ENCODE results near the gene IGSF22.

Gene IGSF22

DNA sequence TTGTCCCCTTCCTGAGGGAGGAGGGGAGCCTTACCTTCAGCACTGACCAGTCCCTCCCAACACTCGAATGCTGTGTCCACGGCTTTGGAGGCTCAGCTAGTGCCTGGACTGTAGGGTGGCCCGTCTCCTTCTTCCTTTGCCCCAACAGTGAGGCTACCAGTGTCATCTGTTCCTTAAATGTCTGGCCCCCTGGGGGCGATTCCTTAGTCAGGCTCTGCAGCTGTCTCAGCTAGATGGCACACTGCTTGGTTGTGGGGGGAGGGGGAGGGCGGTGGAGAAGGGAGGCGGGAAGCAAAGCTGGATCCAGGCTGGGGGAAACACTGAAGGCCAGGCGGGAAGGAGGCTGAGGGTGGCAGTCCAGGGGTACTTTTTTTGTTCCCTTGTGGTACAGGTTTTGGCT is at the start of gene IGSF22:
Gene IGSF22, minus strand, starts transcription at position 149 of the 400 bp plus-strand sequence. CDS start 1,952 bp downstream, outside the sequence.
- ATAC-seq, result no peak

DNA sequence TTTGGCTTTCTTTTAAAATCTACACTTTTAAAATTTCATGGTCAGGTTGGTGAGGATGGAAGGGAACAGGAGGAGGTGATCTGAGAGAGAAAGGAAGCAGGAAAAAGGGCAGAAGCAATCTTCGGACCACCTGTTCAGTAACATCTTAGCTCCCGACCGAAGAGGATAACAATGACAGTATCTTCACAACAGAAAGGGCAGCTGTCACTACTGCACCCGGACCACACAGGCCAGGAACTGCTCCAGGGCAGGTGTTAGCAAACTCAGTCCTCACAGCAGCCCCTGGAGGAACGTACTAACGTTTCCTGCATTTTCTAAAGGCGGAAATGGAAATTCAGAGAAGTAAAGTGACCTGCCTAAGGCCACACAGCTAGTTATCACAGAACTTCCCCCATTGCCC is 48.8 kb upstream of the IGSF22 start:
- ATAC-seq, result no peak

DNA sequence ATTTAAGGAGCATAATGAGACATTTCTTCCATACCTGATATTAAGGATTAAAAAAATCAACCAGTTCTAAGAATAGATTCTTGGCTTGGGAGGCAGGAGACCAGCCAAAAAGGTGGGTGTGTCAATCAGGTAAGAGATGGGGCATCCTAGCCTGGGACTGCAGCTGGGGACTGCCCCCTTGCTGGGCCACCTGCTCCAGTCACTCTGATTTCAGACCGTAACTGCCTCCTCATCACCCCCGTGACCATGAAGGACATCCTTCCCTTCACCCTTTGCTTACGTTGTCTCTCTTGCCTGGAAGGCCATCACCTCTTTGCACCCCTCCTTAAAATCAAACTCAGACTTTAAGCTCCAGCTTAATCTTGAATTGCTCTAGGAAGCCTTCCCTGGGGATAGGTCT is 47.7 kb upstream of the IGSF22 start:
- no peak for ATAC-seq

DNA sequence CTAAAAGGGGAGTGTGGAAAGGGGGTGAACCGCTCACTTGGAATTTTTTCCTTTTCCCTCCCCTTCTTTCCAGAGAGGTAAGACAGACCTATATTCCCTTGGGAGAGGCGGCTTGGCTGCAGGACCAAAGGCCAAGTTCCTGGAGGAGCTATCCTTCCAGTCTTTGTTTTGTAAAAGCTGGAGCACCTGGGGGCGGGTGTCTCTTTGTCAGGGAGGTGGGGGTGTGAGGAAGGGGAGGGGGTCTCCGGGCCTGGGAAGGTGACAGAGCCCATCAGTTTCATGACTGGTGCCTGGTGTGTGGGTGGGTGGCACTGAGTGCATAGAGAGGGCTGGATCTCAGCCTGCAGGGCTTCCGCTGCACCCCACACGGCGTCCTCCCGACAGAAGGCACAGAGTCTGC is 47.1 kb upstream of the IGSF22 start:
- ATAC-seq, result no peak

- no peak for ATAC-seq
These were observed 46.2 kb upstream of the IGSF22 start for GRCh38 chr11:18772211-18772610.

DNA sequence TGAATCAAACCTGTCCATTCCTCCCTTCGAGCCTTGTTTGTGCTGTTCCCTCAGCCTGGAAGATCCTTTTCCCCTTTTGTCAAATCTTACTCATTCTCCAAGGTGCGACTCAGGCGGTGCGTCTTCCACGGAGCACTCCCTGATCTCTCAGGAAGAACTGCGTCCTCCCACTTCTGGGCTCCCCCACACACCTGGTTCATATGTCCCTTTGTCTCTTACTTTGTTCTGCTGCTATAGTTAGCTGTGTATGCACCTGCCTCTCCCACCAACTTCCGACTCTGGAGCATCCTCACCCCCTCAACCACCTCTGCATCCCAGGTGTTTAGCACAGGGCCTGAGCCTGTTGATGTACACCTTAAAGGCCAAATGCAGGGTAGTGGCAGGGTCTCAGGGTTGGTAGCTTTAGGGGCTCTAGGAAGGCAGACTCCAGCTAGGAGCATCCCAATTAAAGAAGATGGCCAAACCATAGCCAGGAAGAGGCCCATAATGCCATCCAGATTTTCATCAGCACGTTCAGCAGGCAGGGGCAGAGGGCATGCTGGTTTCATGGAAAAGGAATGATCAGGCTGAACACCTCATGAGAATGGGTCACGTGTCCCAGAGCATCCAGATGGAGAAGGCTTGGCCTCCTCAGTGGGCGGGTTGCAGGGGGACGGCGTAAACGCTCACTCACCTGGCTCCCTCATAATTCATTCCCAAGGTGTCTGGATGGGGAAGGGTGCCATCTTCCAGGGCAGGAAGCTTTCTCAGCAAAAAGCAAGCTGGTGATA is 45.5 kb upstream of the IGSF22 start:
- ATAC-seq, result no peak

DNA sequence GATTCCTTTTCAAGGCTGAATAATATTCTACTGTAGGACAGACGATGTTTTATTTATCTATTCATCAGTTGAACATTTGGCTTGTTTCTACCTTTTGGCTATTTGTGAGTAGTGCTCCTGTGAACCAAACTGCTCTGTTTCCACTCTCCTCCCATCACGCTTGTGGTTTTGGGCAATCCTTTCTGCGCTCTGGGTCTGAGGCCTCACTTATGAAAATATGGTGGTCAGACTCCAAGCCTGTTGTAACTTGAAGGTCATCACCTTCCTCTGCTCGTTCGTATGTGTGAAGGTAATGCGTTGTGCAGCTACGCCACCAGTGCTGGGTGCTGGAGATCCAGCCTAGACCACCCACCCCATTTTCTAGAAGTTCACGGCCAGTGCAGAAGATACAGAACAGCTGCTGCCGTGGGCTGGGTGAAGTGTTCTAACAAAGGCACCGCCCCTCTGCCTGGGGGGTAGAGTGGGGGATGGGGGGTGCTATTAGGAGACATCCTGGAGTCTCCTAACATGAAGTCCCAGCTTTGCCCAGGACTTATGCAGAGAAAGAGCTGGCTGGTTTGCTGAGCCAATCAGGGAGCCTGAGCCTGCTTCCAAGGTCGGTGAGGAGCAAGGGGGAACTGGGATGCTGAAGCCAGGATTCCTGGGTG is 44.6 kb upstream of the IGSF22 start:
- no peak for ATAC-seq

DNA sequence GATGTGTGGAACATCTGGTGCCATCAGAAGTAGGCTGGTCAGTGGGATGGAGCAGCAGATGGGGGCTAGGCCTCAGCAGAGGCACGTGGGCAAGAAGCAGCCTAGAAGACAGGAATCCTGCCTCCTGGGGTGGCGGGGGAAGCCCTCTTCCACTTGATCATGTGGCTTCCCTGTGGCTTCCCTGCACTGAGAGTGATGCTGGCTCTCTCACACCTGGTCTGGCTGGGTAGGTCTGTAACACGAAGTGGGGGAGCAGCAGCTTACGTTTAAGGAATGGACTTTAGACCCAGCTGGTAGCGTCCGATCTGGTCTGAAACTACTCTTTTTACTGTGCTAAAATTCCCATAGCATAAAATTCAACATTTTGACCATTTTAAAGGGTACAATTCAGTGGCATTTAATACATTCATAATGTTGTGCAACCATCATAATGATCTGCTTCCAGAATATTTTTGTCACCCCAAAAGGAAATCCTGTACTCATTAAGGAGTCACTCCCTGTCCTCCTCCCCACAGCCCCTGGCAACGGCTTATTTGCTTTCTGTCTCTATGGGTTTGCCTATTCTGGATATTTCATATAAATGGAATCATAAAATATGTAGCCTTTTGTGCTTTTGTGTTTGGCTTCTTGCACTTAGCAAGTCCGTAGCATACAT is 43.9 kb upstream of the IGSF22 start:
- ATAC-seq, result no peak

DNA sequence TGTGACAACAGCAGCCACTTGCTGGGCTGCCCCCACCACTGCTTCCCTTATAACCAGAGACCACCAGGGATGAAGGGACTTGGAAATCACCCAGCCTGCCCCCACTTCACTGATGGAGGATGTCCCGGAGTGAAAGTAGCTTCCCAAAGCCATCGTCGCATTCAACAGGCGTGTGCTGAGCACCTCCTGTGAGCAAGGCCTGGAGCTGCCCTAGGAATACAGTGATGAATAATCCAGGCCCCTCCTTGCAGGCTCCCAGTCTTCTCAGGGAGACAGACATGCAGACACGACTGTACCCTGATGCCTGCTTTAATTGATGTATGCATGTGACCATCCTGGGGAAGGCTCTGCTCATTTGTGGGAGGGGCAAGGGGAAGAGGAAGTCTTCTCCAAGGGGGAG is 43.0 kb upstream of the IGSF22 start:
- ATAC-seq, result no peak

DNA sequence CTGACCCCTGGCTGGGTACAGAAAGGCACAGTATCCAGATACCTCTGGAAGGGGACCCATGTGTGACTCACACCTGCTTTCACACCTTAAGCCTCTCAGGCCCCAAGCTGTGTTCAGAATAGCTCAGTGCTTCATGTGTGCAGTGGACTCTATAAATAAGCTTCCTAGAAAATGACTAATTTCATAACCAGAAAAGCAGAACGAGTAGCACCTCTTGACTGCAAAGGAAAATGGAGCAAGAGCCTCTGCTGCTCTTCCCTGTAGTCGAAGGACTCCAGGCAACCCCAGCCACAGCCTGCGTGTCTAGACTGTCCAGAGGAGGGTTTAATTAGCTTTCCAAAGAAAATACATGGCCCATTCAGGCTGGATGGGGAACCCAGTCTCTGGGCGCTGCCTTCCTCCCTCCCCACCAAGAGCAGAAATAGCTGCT is 42.5 kb upstream of the IGSF22 start:
- peak; percentile 44 to 50 for ATAC-seq

GRCh38 chr11:18766015-18766414 is 40.0 kb upstream of the IGSF22 start:
- no peak for ATAC-seq

DNA sequence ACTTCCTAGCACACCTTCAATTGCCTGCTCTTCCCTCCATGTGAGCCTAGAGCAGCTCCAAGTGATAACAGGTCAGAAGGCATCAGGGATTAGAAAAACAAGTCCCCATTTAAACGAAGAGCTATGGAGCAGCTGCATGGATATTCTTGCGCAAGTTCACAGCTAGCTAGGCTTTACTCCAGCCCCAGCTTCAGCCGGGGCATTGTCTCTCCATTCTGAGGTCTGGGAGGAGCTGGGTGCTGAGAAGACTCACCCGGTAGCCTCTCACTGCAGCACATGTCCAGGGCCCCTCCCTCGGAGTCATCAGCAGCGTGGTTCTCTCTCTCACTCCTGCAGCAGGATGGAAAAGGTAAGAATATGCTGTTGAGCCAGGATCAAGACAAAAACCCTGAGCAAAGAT is 39.6 kb upstream of the IGSF22 start:
- ATAC-seq, result no peak

GRCh38 chr11:18761741-18762140 is 35.8 kb upstream of the IGSF22 start:
- ATAC-seq, result no peak

DNA sequence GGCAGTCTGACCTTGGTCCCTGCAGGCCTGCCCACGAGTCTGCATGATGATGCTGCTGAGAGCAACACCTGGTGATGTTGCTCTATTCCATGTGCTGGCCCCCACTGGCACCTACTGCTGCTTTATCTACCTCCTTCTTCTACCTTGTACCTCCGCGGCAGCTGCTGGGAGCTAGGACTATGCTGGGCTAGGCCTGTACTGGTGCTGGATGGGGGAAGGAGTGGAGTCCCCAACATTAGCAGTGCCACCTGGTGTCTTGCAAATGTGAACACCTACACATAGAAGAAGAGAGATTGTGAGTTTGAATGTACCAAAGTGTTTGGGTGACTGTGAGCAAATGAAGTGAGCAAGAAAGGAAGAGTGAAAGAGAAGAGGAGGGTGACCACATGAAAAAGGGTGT is 35.2 kb upstream of the IGSF22 start:
- ATAC-seq, result no peak

DNA sequence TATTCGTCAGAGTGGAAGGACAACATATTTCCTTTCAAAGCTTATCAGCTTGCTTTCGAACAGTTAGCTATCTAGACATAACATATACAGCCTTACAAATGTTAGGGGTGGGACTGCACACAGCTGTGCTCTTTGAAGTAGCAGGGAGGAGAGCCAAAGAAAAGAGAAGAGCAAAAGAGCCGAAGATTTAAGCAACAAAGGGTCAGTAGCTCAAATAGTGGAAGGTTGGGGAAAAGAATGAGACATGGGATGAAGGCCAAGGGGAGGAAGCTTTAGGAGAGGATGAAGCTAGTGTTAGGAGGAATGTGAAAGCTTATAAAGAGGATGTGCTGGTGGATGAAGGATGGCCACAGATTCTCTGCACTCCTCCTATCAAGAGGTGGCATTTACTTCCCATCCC is 31.8 kb upstream of the IGSF22 start:
- no peak for ATAC-seq

GRCh38 chr11:18756889-18757288 is 30.9 kb upstream of the IGSF22 start:
- no peak for ATAC-seq

- ATAC-seq, result no peak
These were observed 28.3 kb upstream of the IGSF22 start for GRCh38 chr11:18754308-18754707.

DNA sequence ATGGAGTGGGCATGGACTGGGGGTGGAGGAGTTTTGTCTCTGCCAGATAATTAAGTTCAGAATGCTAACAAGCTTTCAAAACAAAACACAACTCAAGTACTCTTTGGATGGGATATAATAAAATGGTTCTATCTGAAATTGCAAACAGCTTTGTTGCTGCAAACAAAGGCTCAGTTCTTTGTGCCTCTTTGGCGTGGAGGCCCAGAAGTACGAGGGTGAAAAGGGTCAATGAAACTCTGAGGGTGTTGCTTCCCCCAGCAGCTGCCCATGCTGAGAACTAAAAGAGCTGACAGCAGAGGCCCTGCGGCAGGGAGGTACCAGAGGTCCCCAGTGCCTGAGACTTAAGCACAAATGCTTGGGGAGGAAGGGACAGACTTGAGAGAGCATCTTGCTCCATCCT is 26.5 kb upstream of the IGSF22 start:
- no peak for ATAC-seq

DNA sequence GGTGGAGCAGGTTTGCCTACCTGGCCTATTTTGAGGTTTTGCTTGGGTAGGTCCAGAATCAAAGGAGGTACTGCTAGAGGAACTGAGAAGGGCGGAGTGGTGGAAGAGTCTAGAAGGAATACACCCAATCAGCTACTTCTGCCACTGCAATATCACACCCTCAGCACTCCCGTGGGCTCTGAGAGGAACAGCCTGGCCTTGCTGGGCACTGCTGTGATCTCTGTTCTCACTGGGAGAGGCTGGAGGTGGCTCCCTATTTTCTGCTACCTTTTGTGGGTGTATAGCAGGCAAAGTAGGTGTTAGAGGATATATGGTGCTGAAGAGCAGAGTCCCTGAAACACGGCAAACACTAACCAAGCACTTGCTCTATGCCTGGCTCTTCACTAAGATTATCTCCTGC is 25.0 kb upstream of the IGSF22 start:
- ATAC-seq, result no peak

DNA sequence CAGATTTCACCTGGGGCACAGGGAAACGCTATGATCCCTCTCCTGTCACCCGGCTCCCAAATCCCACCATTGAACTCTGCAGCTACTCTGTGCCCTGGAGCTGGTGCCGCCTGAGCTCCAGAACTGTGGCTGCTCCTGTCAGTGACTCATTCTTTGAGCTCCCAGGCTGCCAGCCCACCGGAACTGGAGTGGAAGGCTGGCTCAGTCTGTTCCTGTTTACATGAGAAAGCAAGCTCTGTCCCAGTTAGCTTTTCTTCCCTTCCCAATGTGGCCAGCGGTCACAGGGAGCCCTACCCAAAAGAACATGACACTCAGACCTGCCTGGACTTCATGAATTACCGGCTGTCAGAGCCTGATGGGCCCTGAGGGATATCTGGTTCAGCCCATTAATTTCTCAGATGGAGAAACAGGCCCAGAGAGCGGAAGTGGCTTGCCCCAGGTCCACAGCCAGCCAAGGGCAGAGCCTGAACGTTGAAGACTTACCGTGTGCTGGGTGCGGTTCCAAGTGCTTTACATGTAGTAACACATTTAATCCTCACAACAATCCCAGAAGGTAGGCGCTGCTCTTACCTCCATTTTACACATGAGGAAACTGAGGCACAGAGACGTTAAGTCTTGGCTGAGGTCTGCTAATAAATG is 23.8 kb upstream of the IGSF22 start:
- ATAC-seq, result no peak

GRCh38 chr11:18748766-18749365 is 22.9 kb upstream of the IGSF22 start:
- no peak for ATAC-seq

DNA sequence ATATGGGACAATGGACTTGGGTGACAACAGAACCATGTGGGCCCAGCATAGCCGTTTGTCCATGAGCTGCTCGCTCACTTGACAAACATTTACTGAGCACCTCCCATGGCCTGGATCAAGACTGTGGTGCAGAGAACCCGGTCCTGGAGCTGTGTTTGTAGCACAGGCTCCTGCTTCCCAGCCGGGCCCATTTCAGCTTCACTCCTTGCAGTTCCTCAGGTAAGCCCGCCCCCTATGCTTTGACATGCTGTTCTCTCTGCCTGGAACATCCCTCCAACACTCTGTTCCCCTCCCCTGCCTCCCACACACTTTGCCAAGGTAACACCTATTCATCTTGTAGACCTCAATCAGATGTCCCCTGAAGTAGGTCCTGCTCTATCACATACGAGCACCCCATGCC is 19.3 kb upstream of the IGSF22 start:
- ATAC-seq, result no peak

GRCh38 chr11:18743900-18744514 is 18.0 kb upstream of the IGSF22 start:
- ATAC-seq, result no peak

All from activated CD4-positive, CD25-positive, alpha-beta regulatory T cell treated with anti-CD3 and anti-CD28 coated beads, Interleukin-2, amount 50 U/mL, for 24 hours (primary cell).